HEK293 (cell line): ENCODE data around the gene LRRC32.

Source experiments
- CTCF ChIA-PET: fragments of 350-600 bp; formaldehyde crosslinking; extraction: SDS; loops from one replicate; lab custom pipeline; 2021; ENCODE audit warnings: antibody characterized with exemption; lab: Yijun Ruan, JAX
- POLR2A ChIA-PET: fragments of 300-600 bp; formaldehyde crosslinking; extraction: SDS; loops from one replicate; lab custom pipeline; 2020; ENCODE audit warnings: antibody characterized with exemption, inconsistent platforms; lab: Yijun Ruan, JAX
- H3K27ac ChIP-seq: fragments of 200-500 bp; sonication (Bioruptor generic); 2 replicates; pipeline ENCODE4 v1.5.1; 2014; ENCODE audit warnings: low read depth, low read length, control low read depth, inconsistent platforms; ENCODE audit errors: extremely low read depth
- H3K36me3 ChIP-seq, 2 experiments: fragments of 200-500 bp in 1 of 2; sonication (Bioruptor generic) in 1 of 2; 1 replicate in 1 of 2; 2 replicates in 1 of 2; pipeline ENCODE4 v1.5.1; 2014 to 2017; ENCODE audit warnings: inconsistent platforms in 2 of 2, low read length in 2 of 2; ENCODE audit not compliant: control insufficient read depth in 2 of 2, insufficient read depth in 1 of 2
- H3K4me1 ChIP-seq: fragments of 200-500 bp; sonication (Bioruptor generic); 2 replicates; pipeline ENCODE4 v1.5.1; 2014; ENCODE audit warnings: mild to moderate bottlenecking, low read length, inconsistent platforms; ENCODE audit not compliant: control insufficient read depth, insufficient read depth
- H3K4me3 ChIP-seq: 2 replicates; pipeline ENCODE4 v1.5.1; 2011; ENCODE audit warnings: low read depth, mild to moderate bottlenecking, control low read depth, low read length, moderate library complexity
- H3K9me3 ChIP-seq: fragments of 200-500 bp; sonication (Bioruptor generic); 2 replicates; pipeline ENCODE4 v1.5.1; 2014; ENCODE audit warnings: low read depth, low read length, inconsistent platforms; ENCODE audit not compliant: control insufficient read depth, insufficient read depth
- MEIS1 ChIP-seq: sonication (generic); formaldehyde crosslinking; IDR thresholded peaks from 2 replicates; pipeline ENCODE4 v1.8.1; 2022; ENCODE audit warnings: missing genetic modification reagents, mild to moderate bottlenecking, borderline replicate concordance
- RBAK ChIP-seq: fragments of 450-650 bp; formaldehyde crosslinking; IDR thresholded peaks from 2 replicates; pipeline ENCODE4 v1.5.1; 2016; ENCODE audit warnings: missing biosample characterization, missing genetic modification characterization
- ZBTB20 ChIP-seq: fragments of 450-650 bp; formaldehyde crosslinking; IDR thresholded peaks from 2 replicates; pipeline ENCODE4 v1.5.1; 2016; ENCODE audit warnings: missing biosample characterization, missing genetic modification characterization
- ZNF169 ChIP-seq: fragments of 450-650 bp; formaldehyde crosslinking; IDR thresholded peaks from 2 replicates; pipeline ENCODE4 v1.5.1; 2016; ENCODE audit warnings: missing biosample characterization, missing genetic modification characterization
- ZNF350 ChIP-seq: fragments of 450-650 bp; formaldehyde crosslinking; IDR thresholded peaks from 2 replicates; pipeline ENCODE4 v1.5.0; 2017; ENCODE audit warnings: missing biosample characterization, mild to moderate bottlenecking, missing genetic modification characterization
- ZNF37A ChIP-seq: fragments of 450-650 bp; IDR thresholded peaks from 2 replicates; pipeline ENCODE4 v1.5.1; 2018; ENCODE audit warnings: missing biosample characterization, missing genetic modification characterization
- ZNF473 ChIP-seq: fragments of 450-650 bp; formaldehyde crosslinking; IDR thresholded peaks from 2 replicates; pipeline ENCODE4 v1.5.1; 2017; ENCODE audit warnings: missing biosample characterization, missing genetic modification characterization
- ZNF621 ChIP-seq: fragments of 450-650 bp; formaldehyde crosslinking; IDR thresholded peaks from 2 replicates; pipeline ENCODE4 v1.5.1; 2017; ENCODE audit warnings: missing biosample characterization, missing genetic modification characterization
- ZNF660 ChIP-seq: fragments of 450-650 bp; IDR thresholded peaks from 2 replicates; pipeline ENCODE4 v1.5.1; 2018; ENCODE audit warnings: missing biosample characterization, mild to moderate bottlenecking, missing genetic modification characterization
- ZNF707 ChIP-seq: fragments of 450-650 bp; formaldehyde crosslinking; IDR thresholded peaks from 2 replicates; pipeline ENCODE4 v1.5.1; 2016; ENCODE audit warnings: missing biosample characterization, missing genetic modification characterization
- ZNF768 ChIP-seq: fragments of 450-650 bp; formaldehyde crosslinking; IDR thresholded peaks from 2 replicates; pipeline ENCODE4 v1.5.1; 2018; ENCODE audit warnings: missing biosample characterization, mild to moderate bottlenecking, missing genetic modification characterization
- TF ChIP-seq, protein P1 (sequence below): fragments of 450-650 bp; formaldehyde crosslinking; IDR thresholded peaks from 2 replicates; pipeline ENCODE4 v1.5.1; 2017; ENCODE audit warnings: missing biosample characterization, missing genetic modification characterization
- TF ChIP-seq, protein P2 (sequence below): fragments of 450-650 bp; formaldehyde crosslinking; IDR thresholded peaks from 2 replicates; pipeline ENCODE4 v1.5.1; 2017; ENCODE audit warnings: missing biosample characterization, missing genetic modification characterization
- TF ChIP-seq, protein P3 (sequence below): fragments of 450-650 bp; formaldehyde crosslinking; conservative IDR thresholded peaks from 2 replicates; pipeline ENCODE4 v1.5.1; 2016; ENCODE audit warnings: low read depth, missing biosample characterization, missing genetic modification characterization

The LRRC32 gene

DNA sequence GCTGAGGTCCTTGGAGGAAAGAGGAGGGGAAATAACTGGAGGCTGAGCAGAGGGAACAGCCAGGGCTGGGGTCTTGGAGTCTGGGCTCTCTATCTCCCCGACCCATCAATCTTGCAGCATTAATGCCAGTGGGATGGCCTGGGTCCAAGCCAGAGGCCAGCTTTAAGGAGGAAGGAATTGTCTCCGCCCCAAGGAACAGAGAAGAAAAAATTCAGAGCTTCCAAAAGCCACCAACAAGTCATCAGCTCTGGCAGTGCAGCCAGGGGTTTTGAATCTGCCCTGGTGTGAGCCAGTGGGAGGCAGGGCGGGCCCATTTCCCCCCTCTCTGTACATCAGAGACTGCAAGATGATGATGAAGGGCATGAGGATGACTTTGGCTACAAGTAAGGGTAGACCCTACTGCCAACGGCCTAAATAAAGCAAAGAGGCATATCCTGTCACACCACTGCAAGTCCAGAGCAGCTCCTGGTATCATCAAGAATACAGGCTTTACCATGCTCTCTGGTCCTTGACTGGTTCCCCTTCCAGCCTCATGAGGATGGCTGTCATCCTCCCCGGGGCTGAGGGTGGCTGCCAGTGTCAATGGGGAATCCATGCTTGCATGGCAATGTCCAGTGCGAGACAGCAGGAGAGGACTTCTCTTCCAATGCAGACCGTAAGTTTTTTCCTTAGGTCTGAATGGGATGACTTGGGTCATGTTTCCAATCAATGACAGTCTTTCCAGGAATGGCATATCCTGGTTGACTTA lies 34.4 kb downstream of the LRRC32 start (continued):
- TF ChIP-seq ZNF768 (tag by site-specific recombination), result no peak
- no peak for TF ChIP-seq ZNF169 (tag by site-specific recombination)
- TF ChIP-seq, all 188 proteins: peak for 0

DNA sequence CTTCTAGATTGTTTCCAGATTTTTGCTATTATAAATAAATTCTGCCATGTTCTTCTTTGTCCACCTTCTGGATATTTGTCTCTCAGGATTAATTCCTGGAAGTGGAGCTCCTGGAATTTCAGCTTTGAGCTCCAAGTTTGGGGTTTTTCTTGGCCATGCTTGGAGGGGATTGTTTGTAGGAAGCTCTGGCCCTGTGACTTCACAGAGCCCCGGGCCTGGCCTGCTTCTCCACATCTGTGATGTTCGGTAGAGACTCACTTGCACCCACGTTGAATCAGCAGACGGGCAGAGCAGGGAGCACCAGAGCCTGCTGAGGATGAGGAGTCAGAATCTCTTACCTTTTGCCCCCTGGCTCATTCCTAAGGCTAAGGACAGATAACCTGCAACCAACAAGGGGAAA lies 35.7 kb downstream of the LRRC32 start:
- Histone ChIP-seq H3K4me1 (no peaks in the 10 kb centered on the region), H3K36me3 (no peaks in the 10 kb centered on the region), H3K27ac (no peak overlapping the region), H3K9me3 (no peaks in the 10 kb centered on the region), H3K4me3 (no peak overlapping the region)
- ChIA-PET POLR2A (no interaction called here), CTCF (interaction anchor here (0.9 kb wide), 1 partner anchor 14 kb away, joined by 4 read pairs; no protein-coding TSS in a partner anchor)
- no peak for TF ChIP-seq ZNF37A
- TF ChIP-seq ZNF660 (tag by site-specific recombination), result no peak
- TF ChIP-seq, protein P1, sequence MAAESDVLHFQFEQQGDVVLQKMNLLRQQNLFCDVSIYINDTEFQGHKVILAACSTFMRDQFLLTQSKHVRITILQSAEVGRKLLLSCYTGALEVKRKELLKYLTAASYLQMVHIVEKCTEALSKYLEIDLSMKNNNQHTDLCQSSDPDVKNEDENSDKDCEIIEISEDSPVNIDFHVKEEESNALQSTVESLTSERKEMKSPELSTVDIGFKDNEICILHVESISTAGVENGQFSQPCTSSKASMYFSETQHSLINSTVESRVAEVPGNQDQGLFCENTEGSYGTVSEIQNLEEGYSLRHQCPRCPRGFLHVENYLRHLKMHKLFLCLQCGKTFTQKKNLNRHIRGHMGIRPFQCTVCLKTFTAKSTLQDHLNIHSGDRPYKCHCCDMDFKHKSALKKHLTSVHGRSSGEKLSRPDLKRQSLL (tag by site-specific recombination), result no peak
- TF ChIP-seq, protein P2, sequence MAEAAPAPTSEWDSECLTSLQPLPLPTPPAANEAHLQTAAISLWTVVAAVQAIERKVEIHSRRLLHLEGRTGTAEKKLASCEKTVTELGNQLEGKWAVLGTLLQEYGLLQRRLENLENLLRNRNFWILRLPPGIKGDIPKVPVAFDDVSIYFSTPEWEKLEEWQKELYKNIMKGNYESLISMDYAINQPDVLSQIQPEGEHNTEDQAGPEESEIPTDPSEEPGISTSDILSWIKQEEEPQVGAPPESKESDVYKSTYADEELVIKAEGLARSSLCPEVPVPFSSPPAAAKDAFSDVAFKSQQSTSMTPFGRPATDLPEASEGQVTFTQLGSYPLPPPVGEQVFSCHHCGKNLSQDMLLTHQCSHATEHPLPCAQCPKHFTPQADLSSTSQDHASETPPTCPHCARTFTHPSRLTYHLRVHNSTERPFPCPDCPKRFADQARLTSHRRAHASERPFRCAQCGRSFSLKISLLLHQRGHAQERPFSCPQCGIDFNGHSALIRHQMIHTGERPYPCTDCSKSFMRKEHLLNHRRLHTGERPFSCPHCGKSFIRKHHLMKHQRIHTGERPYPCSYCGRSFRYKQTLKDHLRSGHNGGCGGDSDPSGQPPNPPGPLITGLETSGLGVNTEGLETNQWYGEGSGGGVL (tag by site-specific recombination), result no peak

DNA sequence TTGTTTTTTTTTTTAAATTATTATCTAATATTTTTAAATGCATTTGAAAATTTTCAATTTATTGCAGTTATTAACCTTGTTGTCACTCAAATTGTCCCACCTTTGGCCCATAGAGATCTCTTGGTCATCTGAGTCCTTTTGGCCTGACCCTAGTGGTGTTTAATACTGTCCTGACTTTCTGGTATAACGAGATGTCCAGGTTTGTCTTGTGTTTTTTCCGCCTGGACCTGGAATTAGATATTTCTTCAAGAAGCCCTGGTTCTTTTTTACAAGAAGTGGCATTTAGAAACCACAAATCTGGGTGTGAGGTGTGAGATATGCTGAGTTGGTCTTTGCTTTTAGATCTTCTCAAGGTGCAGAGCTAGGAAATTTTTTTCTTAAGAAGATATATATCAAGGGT lies 38.1 kb downstream of the LRRC32 start:
- no peak overlapping the region for H3K4me3 ChIP-seq
- TF ChIP-seq MEIS1 (no peak), ZNF707 (tag by site-specific recombination) (no peak), ZNF350 (tag by site-specific recombination) (no peak), ZNF473 (tag by site-specific recombination) (no peak)
- no peaks in the 10 kb centered on the region for H3K4me1 ChIP-seq
- no peak overlapping the region for H3K27ac ChIP-seq
- CTCF ChIA-PET, result no interaction called here
- H3K9me3 ChIP-seq, result no peaks in the 10 kb centered on the region
- no peaks in the 10 kb centered on the region for H3K36me3 ChIP-seq
- POLR2A ChIA-PET, result no interaction called here

DNA sequence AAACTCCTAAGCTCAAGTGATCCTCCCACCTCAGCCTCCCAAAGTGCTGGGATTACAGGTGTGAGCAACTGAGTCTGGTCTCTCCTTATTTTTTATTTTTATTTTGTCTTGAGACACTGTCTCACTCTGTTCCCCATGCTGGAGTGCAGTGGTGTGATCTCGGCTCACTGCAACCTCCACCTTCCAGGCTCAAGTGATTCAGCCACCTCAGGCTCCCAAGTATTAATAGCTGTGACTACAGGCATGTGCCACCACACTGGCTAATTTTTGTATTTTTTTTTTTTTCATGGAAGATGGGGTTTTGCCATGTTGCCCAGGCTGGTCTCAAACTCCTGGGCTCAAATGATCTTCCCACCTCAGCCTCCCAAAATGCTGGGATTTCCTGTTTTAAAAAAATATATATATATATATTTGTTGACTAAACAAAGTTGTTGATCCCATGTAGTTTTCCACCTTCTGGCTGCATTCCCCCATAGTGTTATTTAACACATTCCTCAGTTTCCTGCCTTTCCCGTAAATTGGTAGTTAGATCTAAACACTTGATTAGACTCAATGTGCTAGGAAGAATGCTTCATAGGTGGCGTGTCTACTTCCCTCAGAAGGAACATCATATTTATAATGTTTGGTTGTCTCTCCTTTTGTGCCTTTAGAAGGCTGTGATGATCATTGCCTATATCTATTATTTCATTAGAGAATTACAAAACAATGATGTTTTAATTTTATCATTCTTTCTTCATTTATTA lies 38.8 kb downstream of the LRRC32 start:
- Histone ChIP-seq H3K4me1 (no peaks in the 10 kb centered on the region), H3K9me3 (no peaks in the 10 kb centered on the region), H3K36me3 (no peaks in the 10 kb centered on the region), H3K27ac (no peak overlapping the region), H3K4me3 (no peak overlapping the region)
- POLR2A ChIA-PET, result no interaction called here
- TF ChIP-seq RBAK (tag by site-specific recombination) (no peak), ZBTB20 (tag by site-specific recombination) (no peak), ZNF621 (tag by site-specific recombination) (no peak)
- TF ChIP-seq, protein P3, sequence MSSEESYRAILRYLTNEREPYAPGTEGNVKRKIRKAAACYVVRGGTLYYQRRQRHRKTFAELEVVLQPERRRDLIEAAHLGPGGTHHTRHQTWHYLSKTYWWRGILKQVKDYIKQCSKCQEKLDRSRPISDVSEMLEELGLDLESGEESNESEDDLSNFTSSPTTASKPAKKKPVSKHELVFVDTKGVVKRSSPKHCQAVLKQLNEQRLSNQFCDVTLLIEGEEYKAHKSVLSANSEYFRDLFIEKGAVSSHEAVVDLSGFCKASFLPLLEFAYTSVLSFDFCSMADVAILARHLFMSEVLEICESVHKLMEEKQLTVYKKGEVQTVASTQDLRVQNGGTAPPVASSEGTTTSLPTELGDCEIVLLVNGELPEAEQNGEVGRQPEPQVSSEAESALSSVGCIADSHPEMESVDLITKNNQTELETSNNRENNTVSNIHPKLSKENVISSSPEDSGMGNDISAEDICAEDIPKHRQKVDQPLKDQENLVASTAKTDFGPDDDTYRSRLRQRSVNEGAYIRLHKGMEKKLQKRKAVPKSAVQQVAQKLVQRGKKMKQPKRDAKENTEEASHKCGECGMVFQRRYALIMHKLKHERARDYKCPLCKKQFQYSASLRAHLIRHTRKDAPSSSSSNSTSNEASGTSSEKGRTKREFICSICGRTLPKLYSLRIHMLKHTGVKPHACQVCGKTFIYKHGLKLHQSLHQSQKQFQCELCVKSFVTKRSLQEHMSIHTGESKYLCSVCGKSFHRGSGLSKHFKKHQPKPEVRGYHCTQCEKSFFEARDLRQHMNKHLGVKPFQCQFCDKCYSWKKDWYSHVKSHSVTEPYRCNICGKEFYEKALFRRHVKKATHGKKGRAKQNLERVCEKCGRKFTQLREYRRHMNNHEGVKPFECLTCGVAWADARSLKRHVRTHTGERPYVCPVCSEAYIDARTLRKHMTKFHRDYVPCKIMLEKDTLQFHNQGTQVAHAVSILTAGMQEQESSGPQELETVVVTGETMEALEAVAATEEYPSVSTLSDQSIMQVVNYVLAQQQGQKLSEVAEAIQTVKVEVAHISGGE, result no peak
- CTCF ChIA-PET, result no interaction called here
